ENCODE results near the gene DTX4.

GRCh38 chr11:59137190-59137589 is 34.7 kb upstream of the DTX4 start:
- no peak for TF ChIP-seq CTCF (IDR thresholded peaks at IDR 0.05)
- TF ChIP-seq POLR2AphosphoS5 (IDR thresholded peaks at IDR 0.05), result no peak

Measured in esophagus muscularis mucosa (tissue), 3 donors.